OCI-LY1 (cell line): ENCODE results near the gene PRKACA.
A peak's percentile ranks its signal among the peaks of the same experiment; 100 is the strongest.

Experiments
- EZH2 ChIP-seq: fragments of 200-600 bp; sonication (generic), shearing (Covaris generic); IDR thresholded peaks from 2 replicates; pipeline ENCODE4 v1.8.0; 2017; ENCODE audit warnings: borderline replicate concordance, mixed run types, mild to moderate bottlenecking, antibody characterized with exemption, low read length, moderate library complexity, mixed read lengths
- TF ChIP-seq, protein P1 (sequence below): fragments of 200-600 bp; sonication (generic), shearing (Covaris generic); IDR thresholded peaks from 2 replicates; pipeline ENCODE4 v1.5.1; 2017; ENCODE audit warnings: mild to moderate bottlenecking, antibody characterized with exemption, low read length, moderate library complexity, mixed read lengths

DNA sequence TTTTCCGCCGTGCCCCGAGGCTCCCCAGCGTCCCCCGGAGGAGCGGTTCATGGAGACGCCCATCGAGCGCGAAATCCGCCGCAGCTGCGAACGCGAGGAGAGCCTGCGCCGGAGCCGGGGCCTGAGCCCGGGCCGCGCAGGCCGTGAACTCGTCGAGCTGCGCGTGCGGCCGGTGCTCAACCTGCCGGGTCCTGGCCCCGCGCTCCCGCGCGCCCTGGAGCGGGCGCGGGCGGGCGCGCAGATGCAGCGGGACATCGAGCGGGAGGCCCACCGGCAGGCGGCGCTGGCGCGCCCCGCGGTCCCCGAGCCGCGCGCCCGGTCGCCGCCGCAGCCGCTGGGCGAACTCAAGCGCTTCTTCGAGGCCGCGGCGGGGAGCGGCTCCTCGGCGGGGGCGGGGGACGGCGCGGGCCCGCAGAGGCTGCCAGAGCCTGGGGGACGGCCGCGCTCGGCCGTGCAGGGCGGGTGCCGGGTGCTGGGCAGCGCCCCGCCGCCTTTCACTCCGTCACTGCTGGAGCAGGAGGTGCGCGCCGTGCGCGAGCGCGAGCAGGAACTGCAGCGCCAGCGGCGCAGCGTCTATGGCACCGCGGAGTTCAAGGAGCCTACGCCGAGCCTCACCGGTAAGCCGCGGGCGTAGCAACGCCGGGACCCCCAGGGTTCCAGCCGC is 44.2 kb downstream of the PRKACA start:
- TF ChIP-seq, protein P1, sequence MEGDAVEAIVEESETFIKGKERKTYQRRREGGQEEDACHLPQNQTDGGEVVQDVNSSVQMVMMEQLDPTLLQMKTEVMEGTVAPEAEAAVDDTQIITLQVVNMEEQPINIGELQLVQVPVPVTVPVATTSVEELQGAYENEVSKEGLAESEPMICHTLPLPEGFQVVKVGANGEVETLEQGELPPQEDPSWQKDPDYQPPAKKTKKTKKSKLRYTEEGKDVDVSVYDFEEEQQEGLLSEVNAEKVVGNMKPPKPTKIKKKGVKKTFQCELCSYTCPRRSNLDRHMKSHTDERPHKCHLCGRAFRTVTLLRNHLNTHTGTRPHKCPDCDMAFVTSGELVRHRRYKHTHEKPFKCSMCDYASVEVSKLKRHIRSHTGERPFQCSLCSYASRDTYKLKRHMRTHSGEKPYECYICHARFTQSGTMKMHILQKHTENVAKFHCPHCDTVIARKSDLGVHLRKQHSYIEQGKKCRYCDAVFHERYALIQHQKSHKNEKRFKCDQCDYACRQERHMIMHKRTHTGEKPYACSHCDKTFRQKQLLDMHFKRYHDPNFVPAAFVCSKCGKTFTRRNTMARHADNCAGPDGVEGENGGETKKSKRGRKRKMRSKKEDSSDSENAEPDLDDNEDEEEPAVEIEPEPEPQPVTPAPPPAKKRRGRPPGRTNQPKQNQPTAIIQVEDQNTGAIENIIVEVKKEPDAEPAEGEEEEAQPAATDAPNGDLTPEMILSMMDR, result peak; percentile 9; the same call in 1 of the 2 replicates
- no peak for TF ChIP-seq EZH2
